HAP-1 (cell line): ENCODE results near the gene SLIT1.

Experiments
- DNase-seq, 2 experiments: peaks; one replicate each; pipeline ENCODE4 v3.0.0-alpha.2; 2016 to 2020; ENCODE audit warnings: low spot score in 2 of 2
- H3K27me3 ChIP-seq: fragments of 250-450 bp; sonication (Bioruptor Pico); 2 replicates; pipeline ENCODE4 v1.5.1; 2020; ENCODE audit warnings: low read depth, mild to moderate bottlenecking, moderate library complexity
- H3K36me3 ChIP-seq: fragments of 250-450 bp; sonication (Bioruptor Pico); replicated peaks from 2 replicates; pipeline ENCODE4 v1.5.1; 2020; ENCODE audit warnings: mild to moderate bottlenecking
- H3K4me1 ChIP-seq: fragments of 250-450 bp; sonication (Bioruptor Pico); 2 replicates; pipeline ENCODE4 v1.5.1; 2020; ENCODE audit warnings: mild to moderate bottlenecking
- H3K4me3 ChIP-seq: fragments of 250-450 bp; sonication (Bioruptor Pico); 2 replicates; pipeline ENCODE4 v1.5.1; 2020; ENCODE audit warnings: mild to moderate bottlenecking, moderate library complexity
- H3K9me3 ChIP-seq: fragments of 250-450 bp; sonication (Bioruptor Pico); 2 replicates; pipeline ENCODE4 v1.5.1; 2020; ENCODE audit warnings: mild to moderate bottlenecking, moderate library complexity
- in situ Hi-C: fragments of 300-500 bp; cut with MboI; formaldehyde crosslinking; loops from 3 replicates; pipeline ENCODE4 v1.14.3; 2020; ENCODE audit warnings: low sequenced_read_pairs, inconsistent platforms, mixed read lengths

SLIT1 gene

GRCh38 chr10:97059006-97059871, 126.5 kb downstream of the SLIT1 start:
- Histone ChIP-seq H3K36me3 (no peaks in the 10 kb centered on the region; the same call in 1 of the 2 replicates), H3K27me3 (peaks cover 2% of the 10 kb centered on the region; the same call in 1 of the 2 replicates), H3K4me1 (no peaks in the 10 kb centered on the region), H3K4me3 (no peak overlapping the region), H3K9me3 (no peaks in the 10 kb centered on the region)
- no peak for DNase-seq
- in situ Hi-C loops, result no loop called here

GRCh38 chr10:97058521-97058920, 127.2 kb downstream of the SLIT1 start:
- H3K4me1 ChIP-seq, result no peaks in the 10 kb centered on the region
- in situ Hi-C loops, result no loop called here
- DNase-seq, result no peak
- H3K36me3 ChIP-seq, result no peaks in the 10 kb centered on the region; the same call in 1 of the 2 replicates
- H3K9me3 ChIP-seq, result no peaks in the 10 kb centered on the region
- peaks cover 2% of the 10 kb centered on the region; the same call in 1 of the 2 replicates for H3K27me3 ChIP-seq
- H3K4me3 ChIP-seq, result no peak overlapping the region

- H3K4me1 ChIP-seq, result no peaks in the 10 kb centered on the region
- no peak overlapping the region for H3K4me3 ChIP-seq
- no peaks in the 10 kb centered on the region; the same call in 1 of the 2 replicates for H3K36me3 ChIP-seq
- in situ Hi-C loops, result no loop called here
- no peak for DNase-seq
- H3K27me3 ChIP-seq, result peaks cover 2% of the 10 kb centered on the region; the same call in 1 of the 2 replicates
- no peaks in the 10 kb centered on the region for H3K9me3 ChIP-seq
These were observed 128.1 kb downstream of the SLIT1 start for GRCh38 chr10:97057491-97058235.

GRCh38 chr10:97056003-97056630, 129.6 kb downstream of the SLIT1 start:
- no peaks in the 10 kb centered on the region; the same call in 1 of the 2 replicates for H3K27me3 ChIP-seq
- no peaks in the 10 kb centered on the region; the same call in 1 of the 2 replicates for H3K36me3 ChIP-seq
- H3K4me3 ChIP-seq, result no peak overlapping the region
- H3K9me3 ChIP-seq, result no peaks in the 10 kb centered on the region
- in situ Hi-C loops, result no loop called here
- H3K4me1 ChIP-seq, result no peaks in the 10 kb centered on the region
- DNase-seq, result no peak

- in situ Hi-C loops, result no loop called here
These were observed 132.5 kb downstream of the SLIT1 start for GRCh38 chr10:97053276-97053675.

GRCh38 chr10:97050956-97051496, 134.7 kb downstream of the SLIT1 start:
- no peak for DNase-seq
- Histone ChIP-seq H3K4me1 (no peaks in the 10 kb centered on the region), H3K27me3 (no peaks in the 10 kb centered on the region), H3K9me3 (no peaks in the 10 kb centered on the region), H3K4me3 (no peak overlapping the region), H3K36me3 (no peaks in the 10 kb centered on the region)
- in situ Hi-C loops, result no loop called here

More at GRCh38 chr10:97053276-97053675, 132.5 kb downstream of the SLIT1 start:
- no peak for DNase-seq
- H3K4me3 ChIP-seq, result no peak overlapping the region
- H3K36me3 ChIP-seq, result no peaks in the 10 kb centered on the region
- no peaks in the 10 kb centered on the region for H3K4me1 ChIP-seq
- no peaks in the 10 kb centered on the region for H3K27me3 ChIP-seq
- no peaks in the 10 kb centered on the region for H3K9me3 ChIP-seq

- Histone ChIP-seq H3K27me3 (no peaks in the 10 kb centered on the region), H3K4me1 (no peaks in the 10 kb centered on the region), H3K9me3 (no peaks in the 10 kb centered on the region), H3K36me3 (no peaks in the 10 kb centered on the region), H3K4me3 (no peak overlapping the region)
- in situ Hi-C loops, result no loop called here
- no peak for DNase-seq
These were observed 135.5 kb downstream of the SLIT1 start for GRCh38 chr10:97050205-97050745.

- Histone ChIP-seq H3K4me3 (no peak overlapping the region), H3K36me3 (no peaks in the 10 kb centered on the region), H3K9me3 (no peaks in the 10 kb centered on the region), H3K4me1 (no peaks in the 10 kb centered on the region), H3K27me3 (no peaks in the 10 kb centered on the region)
- in situ Hi-C loops, result no loop called here
- no peak for DNase-seq
These were observed 136.1 kb downstream of the SLIT1 start for GRCh38 chr10:97049670-97050069.

GRCh38 chr10:97048649-97049427, 136.9 kb downstream of the SLIT1 start:
- Histone ChIP-seq H3K9me3 (no peaks in the 10 kb centered on the region), H3K4me1 (no peaks in the 10 kb centered on the region), H3K4me3 (no peak overlapping the region), H3K36me3 (no peaks in the 10 kb centered on the region), H3K27me3 (no peaks in the 10 kb centered on the region)
- DNase-seq, result no peak
- in situ Hi-C loops, result no loop called here

GRCh38 chr10:97047788-97048187, 138.0 kb downstream of the SLIT1 start:
- Histone ChIP-seq H3K4me1 (no peaks in the 10 kb centered on the region), H3K27me3 (no peaks in the 10 kb centered on the region), H3K9me3 (no peaks in the 10 kb centered on the region), H3K36me3 (no peaks in the 10 kb centered on the region), H3K4me3 (no peak overlapping the region)
- in situ Hi-C loops, result no loop called here
- DNase-seq, result no peak

GRCh38 chr10:97047083-97047736, 138.5 kb downstream of the SLIT1 start:
- no peak for DNase-seq
- H3K9me3 ChIP-seq, result no peaks in the 10 kb centered on the region
- no peaks in the 10 kb centered on the region for H3K36me3 ChIP-seq
- H3K27me3 ChIP-seq, result no peaks in the 10 kb centered on the region
- in situ Hi-C loops, result no loop called here
- H3K4me3 ChIP-seq, result no peak overlapping the region
- H3K4me1 ChIP-seq, result no peaks in the 10 kb centered on the region

- Histone ChIP-seq H3K36me3 (no peaks in the 10 kb centered on the region), H3K4me1 (no peaks in the 10 kb centered on the region), H3K4me3 (no peak overlapping the region), H3K9me3 (no peaks in the 10 kb centered on the region), H3K27me3 (no peaks in the 10 kb centered on the region)
- in situ Hi-C loops, result no loop called here
- peak in 1 of 2 experiments; percentile 13 for DNase-seq
These were observed 139.2 kb downstream of the SLIT1 start for GRCh38 chr10:97046456-97047082.
